Activated CD4-positive, alpha-beta T cell treated with anti-CD3 and anti-CD28 coated beads for 4 hours (primary cell): ENCODE data around the gene TMEM219.
A peak's percentile ranks its signal among the peaks of the same experiment; 100 is the strongest.
"Not testable (repeated sequence)": the region's sequence is repeated elsewhere in the genome, so short reads cannot be mapped to it uniquely, and the experiment has no call there.

Experiments used
- DNase-seq, 2 donors: peaks; one replicate each; pipeline ENCODE4 v3.0.0-alpha.2; 2020

The TMEM219 gene

GRCh38 chr16:29951625-29952365, 10.1 kb upstream of the TMEM219 start:
- DNase-seq: no peak

GRCh38 chr16:29958756-29959155, 3.1 kb upstream of the TMEM219 start:
- DNase-seq: no peak

- no peak for DNase-seq
Measured at GRCh38 chr16:29959293-29959692, 2.6 kb upstream of the TMEM219 start.

- DNase-seq: not testable (repeated sequence)
Measured at GRCh38 chr16:29959821-29960220, 2.1 kb upstream of the TMEM219 start.

- DNase-seq: no peak
Measured at GRCh38 chr16:29961127-29961478, 776 bp upstream of the TMEM219 start.

- DNase-seq: no peak
Measured at GRCh38 chr16:29962344-29962994, 590 bp downstream of the TMEM219 start.

GRCh38 chr16:29963021-29963743, 1.3 kb downstream of the TMEM219 start:
- no peak for DNase-seq

GRCh38 chr16:29968205-29968604, 6.3 kb downstream of the TMEM219 start:
- no peak for DNase-seq

GRCh38 chr16:29971304-29971703, 9.4 kb downstream of the TMEM219 start:
- no peak for DNase-seq

- no peak for DNase-seq
Measured at GRCh38 chr16:29972500-29972899, 10.6 kb downstream of the TMEM219 start.

GRCh38 chr16:29972992-29973383, 11.1 kb downstream of the TMEM219 start:
- no peak for DNase-seq

GRCh38 chr16:29973384-29974246, 11.7 kb downstream of the TMEM219 start, which contains the start of gene TAOK2:
TSS of gene TAOK2 (plus strand) at chr16:29973868. CDS start at chr16:29977773, 3,905 bp downstream.
- DNase-seq: peak; percentile 89

GRCh38 chr16:29974291-29975133, 12.6 kb downstream of the TMEM219 start:
- no peak for DNase-seq

- no peak for DNase-seq
Measured at GRCh38 chr16:29975134-29975538, 13.3 kb downstream of the TMEM219 start.

- DNase-seq: no peak
Measured at GRCh38 chr16:29975811-29976511, 14.1 kb downstream of the TMEM219 start.

- no peak for DNase-seq
Measured at GRCh38 chr16:29977063-29977825, 15.4 kb downstream of the TMEM219 start.

GRCh38 chr16:29978081-29978480, 16.2 kb downstream of the TMEM219 start:
- no peak for DNase-seq

GRCh38 chr16:29978564-29979270, 16.8 kb downstream of the TMEM219 start:
- no peak for DNase-seq

GRCh38 chr16:29982560-29983419, 20.9 kb downstream of the TMEM219 start:
- no peak for DNase-seq
